Astrocyte (in vitro differentiated cells and primary cell): ENCODE measurements around the gene CIAO3. TPM values are rescaled to one million over a fixed set of nuclear protein-coding genes. Genes with fewer than 3 reads are reported as not detected.
A peak's percentile ranks its signal among the peaks of the same experiment; 100 is the strongest.

Experiments used
- DNase-seq: peaks from one replicate; pipeline ENCODE4 v3.0.0-alpha.2; 2010; ENCODE audit warnings: low read depth
- FAIRE-seq: peaks from 2 replicates; lab custom pipeline; 2011; peaks lifted over from hg19 to GRCh38; lab: Jason Lieb, UNC
- H2AFZ ChIP-seq: 2 replicates; pipeline ENCODE4 v1.6.0; 2012; ENCODE audit warnings: low read depth, low read length, inconsistent platforms
- H3K27ac ChIP-seq: 2 replicates; pipeline ENCODE4 v1.5.1; 2011; ENCODE audit warnings: low read depth, low read length, inconsistent platforms
- H3K27me3 ChIP-seq: 2 replicates; pipeline ENCODE4 v1.6.0; 2011; ENCODE audit warnings: low read length, inconsistent platforms; ENCODE audit not compliant: insufficient read depth
- H3K36me3 ChIP-seq: 2 replicates; pipeline ENCODE4 v1.5.1; 2011; ENCODE audit warnings: low read length, inconsistent platforms; ENCODE audit not compliant: insufficient read depth
- H3K4me1 ChIP-seq: 2 replicates; pipeline ENCODE4 v1.5.1; 2011; ENCODE audit warnings: low read length, inconsistent platforms; ENCODE audit not compliant: insufficient read depth
- H3K4me2 ChIP-seq: 2 replicates; pipeline ENCODE4 v1.6.0; 2012; ENCODE audit warnings: low read length, inconsistent platforms
- H3K4me3 ChIP-seq: 2 replicates; pipeline ENCODE4 v1.5.1; 2011; ENCODE audit warnings: low read depth, mild to moderate bottlenecking, low read length, inconsistent platforms; ENCODE audit not compliant: insufficient read depth
- H3K79me2 ChIP-seq: 2 replicates; pipeline ENCODE4 v1.6.0; 2012; ENCODE audit warnings: mild to moderate bottlenecking, low read length, inconsistent platforms; ENCODE audit not compliant: insufficient read depth
- H3K9ac ChIP-seq: 2 replicates; pipeline ENCODE4 v1.6.0; 2012; ENCODE audit warnings: mild to moderate bottlenecking, low read length, inconsistent platforms
- H3K9me3 ChIP-seq: 2 replicates; pipeline ENCODE4 v1.5.1; 2012; ENCODE audit warnings: low read depth, mild to moderate bottlenecking, low read length, inconsistent platforms; ENCODE audit not compliant: insufficient read depth
- H4K20me1 ChIP-seq: 2 replicates; pipeline ENCODE4 v1.6.0; 2012; ENCODE audit warnings: low read length, inconsistent platforms; ENCODE audit not compliant: insufficient read depth
- H3K27ac Mint-ChIP-seq: one replicate; pipeline ENCODE4 v1.8.0; 2021; ENCODE audit warnings: mild to moderate bottlenecking, mixed read lengths; ENCODE audit not compliant: unreplicated experiment
- H3K27me3 Mint-ChIP-seq: one replicate; pipeline ENCODE4 v1.8.0; 2021; ENCODE audit warnings: low read depth, mixed read lengths; ENCODE audit not compliant: unreplicated experiment
- H3K36me3 Mint-ChIP-seq: one replicate; pipeline ENCODE4 v1.8.0; 2021; ENCODE audit warnings: low read depth, mixed read lengths; ENCODE audit not compliant: unreplicated experiment
- H3K4me1 Mint-ChIP-seq: one replicate; pipeline ENCODE4 v1.8.0; 2021; ENCODE audit warnings: low read depth, mixed read lengths; ENCODE audit not compliant: unreplicated experiment
- H3K4me3 Mint-ChIP-seq: one replicate; pipeline ENCODE4 v1.8.0; 2021; ENCODE audit warnings: mild to moderate bottlenecking, moderate library complexity, mixed read lengths; ENCODE audit not compliant: unreplicated experiment
- H3K9me3 Mint-ChIP-seq: one replicate; pipeline ENCODE4 v1.8.0; 2021; ENCODE audit warnings: mild to moderate bottlenecking, mixed read lengths; ENCODE audit not compliant: unreplicated experiment
- CTCF ChIP-seq: IDR thresholded peaks from 2 replicates; pipeline ENCODE4 v1.5.1; 2011; ENCODE audit warnings: low read depth, mild to moderate bottlenecking, inconsistent platforms, low read length, moderate library complexity; ENCODE audit not compliant: insufficient read depth
- EZH2 ChIP-seq: IDR thresholded peaks from 2 replicates; pipeline ENCODE4 v1.6.1; 2012; ENCODE audit warnings: mild to moderate bottlenecking, low read length, inconsistent platforms; ENCODE audit not compliant: insufficient read depth
- total RNA-seq: library from RNA; stranded (reverse); gene quantifications from 2 replicates; pipeline ENCODE4 v1.2.1, GENCODE V29; 2021

Gene CIAO3
- total RNA-seq, 1 donor from 2014 or later: 19.6 TPM

- Histone ChIP-seq H3K79me2 (no peaks in the 10 kb centered on the region), H3K4me1 (peaks cover 12% of the 10 kb centered on the region), H3K4me3 (peak overlapping the region; percentile 61), H3K9ac (peak overlapping the region; percentile 73), H3K9me3 (no peaks in the 10 kb centered on the region), H2AFZ (no peak overlapping the region), H3K27ac (no peak overlapping the region), H3K4me2 (peak overlapping the region; percentile 94), H3K27me3 (no peaks in the 10 kb centered on the region), H3K36me3 (no peaks in the 10 kb centered on the region), H4K20me1 (peaks cover 8% of the 10 kb centered on the region)
- no peaks in the 10 kb centered on the region for H3K4me1 Mint-ChIP-seq
- no peaks in the 10 kb centered on the region for H3K36me3 Mint-ChIP-seq
- TF ChIP-seq EZH2 (no peak), CTCF (no peak)
- no peaks in the 10 kb centered on the region for H3K9me3 Mint-ChIP-seq
- H3K27ac Mint-ChIP-seq: no peak overlapping the region
- DNase-seq (no peak), FAIRE-seq (no peak)
- H3K27me3 Mint-ChIP-seq: no peaks in the 10 kb centered on the region
- peak overlapping the region; percentile 27 for H3K4me3 Mint-ChIP-seq
Observed at GRCh38 chr16:727291-727977, 13.4 kb downstream of the CIAO3 start.

GRCh38 chr16:726438-727290, 14.1 kb downstream of the CIAO3 start, which contains the start of the genes CCDC78 and HAGHL:
CCDC78 (minus strand) TSS chr16:726443; CDS start chr16:726367, 76 bp downstream.
HAGHL (plus strand) TSS chr16:727106; CDS start chr16:727510, 404 bp downstream.
- Mint-ChIP-seq H3K4me1 (no peaks in the 10 kb centered on the region), H3K4me3 (peak within 1 kb of the TSS; percentile 69), H3K27ac (no peak within 1 kb of the TSS), H3K27me3 (no peaks in the 10 kb centered on the region), H3K36me3 (no peaks in the 10 kb centered on the region), H3K9me3 (no peaks in the 10 kb centered on the region)
- TF ChIP-seq EZH2 (no peak), CTCF (no peak)
- H2AFZ ChIP-seq: peak within 1 kb of the TSS; percentile 26
- peaks cover 16% of the 10 kb centered on the region for H3K4me1 ChIP-seq
- no peaks in the 10 kb centered on the region for H3K9me3 ChIP-seq
- H3K9ac ChIP-seq: peak within 1 kb of the TSS; percentile 73
- FAIRE-seq (no peak), DNase-seq (no peak)
- no peaks in the 10 kb centered on the region for H3K36me3 ChIP-seq
- no peaks in the 10 kb centered on the region for H3K27me3 ChIP-seq
- H3K4me3 ChIP-seq: peak within 1 kb of the TSS; percentile 61
- no peak within 1 kb of the TSS for H3K27ac ChIP-seq
- H3K4me2 ChIP-seq: peak within 1 kb of the TSS; percentile 94
- peaks cover 10% of the 10 kb centered on the region for H4K20me1 ChIP-seq
- no peaks in the 10 kb centered on the region for H3K79me2 ChIP-seq

- FAIRE-seq (no peak), DNase-seq (no peak)
- Histone ChIP-seq H4K20me1 (peaks cover 13% of the 10 kb centered on the region), H3K36me3 (no peaks in the 10 kb centered on the region), H3K27ac (no peak overlapping the region), H3K9me3 (no peaks in the 10 kb centered on the region), H3K79me2 (no peaks in the 10 kb centered on the region), H3K4me1 (peaks cover 21% of the 10 kb centered on the region), H2AFZ (no peak overlapping the region), H3K27me3 (no peaks in the 10 kb centered on the region), H3K4me2 (peak overlapping the region; percentile 71), H3K9ac (no peak overlapping the region), H3K4me3 (no peak overlapping the region)
- Mint-ChIP-seq H3K27ac (no peak overlapping the region), H3K36me3 (no peaks in the 10 kb centered on the region), H3K4me3 (no peak overlapping the region), H3K9me3 (no peaks in the 10 kb centered on the region), H3K4me1 (no peaks in the 10 kb centered on the region), H3K27me3 (no peaks in the 10 kb centered on the region)
- TF ChIP-seq CTCF (no peak), EZH2 (no peak)
Observed at GRCh38 chr16:726188-726437, 14.7 kb downstream of the CIAO3 start.
